CD4-positive, CD25-positive, alpha-beta regulatory T cell (primary cell): ENCODE data around the gene PWWP3B. TPM values are rescaled to one million over a fixed set of nuclear protein-coding genes. Genes with fewer than 3 reads are reported as not detected.

ENCODE experiments used
- polyA plus RNA-seq, 4 donors: library from polyadenylated mRNA; unstranded; fragments of 300-500 nt; fragmentation: Illumina TruSeq; gene quantifications; one replicate each; pipeline ENCODE4 v1.2.3, GENCODE V29; 2021
- total RNA-seq: library from RNA; stranded (reverse); gene quantifications from one replicate; pipeline ENCODE4 v1.2.3, GENCODE V29; 2022

The PWWP3B gene
- total and polyA plus RNA-seq, 5 donors from 2014 or later: not detected

Other genes with a start within 250 kb of the PWWP3B start
- not detected for gene SERPINA7, start 129.6 kb upstream of the PWWP3B start, total RNA-seq
- gene SERPINA7, start 129.6 kb upstream of the PWWP3B start, polyA plus RNA-seq: not detected